ENCODE data around the gene CELA2A. TPM values are rescaled to one million over a fixed set of nuclear protein-coding genes. Genes with fewer than 3 reads are reported as not detected.
"Not testable (repeated sequence)": the region's sequence is repeated elsewhere in the genome, so short reads cannot be mapped to it uniquely, and the experiment has no call there.

Gene CELA2A
- total RNA-seq, 3 donors from 2014 or later (not counting 1 experiment from before 2014, with no cell fraction given), result not detected

DNA sequence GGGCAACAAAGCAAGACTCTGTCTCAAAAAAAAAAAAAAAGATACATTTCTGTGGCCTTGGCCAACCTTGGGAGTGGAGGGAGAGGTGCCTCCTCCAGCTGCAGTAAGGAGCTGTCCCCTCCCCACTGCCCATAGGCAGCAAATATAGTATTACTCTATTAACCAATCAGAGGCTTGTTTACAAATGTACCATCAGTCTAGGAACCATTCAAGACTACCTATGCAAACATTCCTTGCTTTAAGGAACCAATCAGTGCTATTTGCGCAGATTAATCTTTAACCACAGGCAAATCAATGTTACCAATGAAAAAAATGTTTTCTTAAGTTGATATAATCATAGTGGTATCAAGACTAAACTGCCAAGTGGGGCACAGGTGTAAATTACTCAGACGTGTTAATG is 1.1 kb downstream of the CELA2A start:
- WGBS (ENCODE audit: insufficient coverage), result 88% methylated on average over 1 of the region's 2 CpGs
- H3K4me1 Mint-ChIP-seq, result no peaks in the 10 kb centered on the region

DNA sequence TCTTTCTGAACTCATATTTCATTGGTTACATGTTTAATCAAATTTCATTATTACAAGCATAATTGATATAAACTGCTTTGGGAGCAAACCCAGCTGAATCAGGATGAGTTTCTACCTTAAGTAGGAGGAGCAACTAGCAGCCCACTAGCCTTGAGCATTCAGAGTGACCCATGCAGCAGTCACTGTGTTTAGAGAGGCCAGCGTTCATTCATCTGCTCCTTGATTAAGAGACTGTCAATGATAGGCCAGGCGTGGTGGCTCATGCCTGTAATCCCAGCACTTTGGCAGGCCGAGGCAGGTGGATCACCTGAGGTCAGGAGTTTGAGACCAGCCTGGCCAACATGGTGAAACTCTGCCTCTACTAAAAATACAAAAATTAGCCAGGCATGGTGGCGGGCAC is 1.9 kb downstream of the CELA2A start:
- H3K4me1 ChIP-seq (ENCODE audit: control insufficient read depth, insufficient read depth, low read length); ATAC-seq; H3K9me3 ChIP-seq (ENCODE audit: control insufficient read depth, insufficient read depth, low read length); H3K4me3 Mint-ChIP-seq; H3K27ac Mint-ChIP-seq; H3K9me3 Mint-ChIP-seq; H3K27me3 ChIP-seq (ENCODE audit: control insufficient read depth, insufficient read depth, low read length); intact Hi-C loops (cut with micrococcal nuclease); H3K36me3 ChIP-seq (ENCODE audit: control insufficient read depth, insufficient read depth, low read length); H3K36me3 Mint-ChIP-seq; H3K27me3 Mint-ChIP-seq (ENCODE audit: low read depth in 2 of 2); H3K4me3 ChIP-seq (ENCODE audit: low read length); H3K4me1 Mint-ChIP-seq; H3K27ac ChIP-seq (ENCODE audit: low read length); DNase-seq: not testable (repeated sequence)
- 93% methylated on average over 4 of the region's 4 CpGs for WGBS (ENCODE audit: insufficient coverage)

More for the DNA sequence above, 1.1 kb downstream of the CELA2A start:
- no peak overlapping the region for H3K4me3 Mint-ChIP-seq
- Histone ChIP-seq H3K36me3 (ENCODE audit: control insufficient read depth, insufficient read depth, low read length) (no peaks in the 10 kb centered on the region), H3K27me3 (ENCODE audit: control insufficient read depth, insufficient read depth, low read length) (no peaks in the 10 kb centered on the region), H3K27ac (ENCODE audit: low read length) (no peak overlapping the region), H3K4me3 (ENCODE audit: low read length) (no peak overlapping the region), H3K4me1 (ENCODE audit: control insufficient read depth, insufficient read depth, low read length) (no peaks in the 10 kb centered on the region), H3K9me3 (ENCODE audit: control insufficient read depth, insufficient read depth, low read length) (no peaks in the 10 kb centered on the region)
- intact Hi-C loops (cut with micrococcal nuclease), result no loop called here
- H3K9me3 Mint-ChIP-seq, result no peaks in the 10 kb centered on the region
- TF ChIP-seq, protein P1, sequence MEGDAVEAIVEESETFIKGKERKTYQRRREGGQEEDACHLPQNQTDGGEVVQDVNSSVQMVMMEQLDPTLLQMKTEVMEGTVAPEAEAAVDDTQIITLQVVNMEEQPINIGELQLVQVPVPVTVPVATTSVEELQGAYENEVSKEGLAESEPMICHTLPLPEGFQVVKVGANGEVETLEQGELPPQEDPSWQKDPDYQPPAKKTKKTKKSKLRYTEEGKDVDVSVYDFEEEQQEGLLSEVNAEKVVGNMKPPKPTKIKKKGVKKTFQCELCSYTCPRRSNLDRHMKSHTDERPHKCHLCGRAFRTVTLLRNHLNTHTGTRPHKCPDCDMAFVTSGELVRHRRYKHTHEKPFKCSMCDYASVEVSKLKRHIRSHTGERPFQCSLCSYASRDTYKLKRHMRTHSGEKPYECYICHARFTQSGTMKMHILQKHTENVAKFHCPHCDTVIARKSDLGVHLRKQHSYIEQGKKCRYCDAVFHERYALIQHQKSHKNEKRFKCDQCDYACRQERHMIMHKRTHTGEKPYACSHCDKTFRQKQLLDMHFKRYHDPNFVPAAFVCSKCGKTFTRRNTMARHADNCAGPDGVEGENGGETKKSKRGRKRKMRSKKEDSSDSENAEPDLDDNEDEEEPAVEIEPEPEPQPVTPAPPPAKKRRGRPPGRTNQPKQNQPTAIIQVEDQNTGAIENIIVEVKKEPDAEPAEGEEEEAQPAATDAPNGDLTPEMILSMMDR (IDR thresholded peaks at IDR 0.05), result no peak
- H3K27me3 Mint-ChIP-seq (ENCODE audit: low read depth in 2 of 2), result peaks cover 0 to 4% of the 10 kb centered on the region in 2 donors
- no peak for DNase-seq
- ATAC-seq, result no peak
- no peaks in the 10 kb centered on the region for H3K36me3 Mint-ChIP-seq
- H3K27ac Mint-ChIP-seq, result no peak overlapping the region

DNA sequence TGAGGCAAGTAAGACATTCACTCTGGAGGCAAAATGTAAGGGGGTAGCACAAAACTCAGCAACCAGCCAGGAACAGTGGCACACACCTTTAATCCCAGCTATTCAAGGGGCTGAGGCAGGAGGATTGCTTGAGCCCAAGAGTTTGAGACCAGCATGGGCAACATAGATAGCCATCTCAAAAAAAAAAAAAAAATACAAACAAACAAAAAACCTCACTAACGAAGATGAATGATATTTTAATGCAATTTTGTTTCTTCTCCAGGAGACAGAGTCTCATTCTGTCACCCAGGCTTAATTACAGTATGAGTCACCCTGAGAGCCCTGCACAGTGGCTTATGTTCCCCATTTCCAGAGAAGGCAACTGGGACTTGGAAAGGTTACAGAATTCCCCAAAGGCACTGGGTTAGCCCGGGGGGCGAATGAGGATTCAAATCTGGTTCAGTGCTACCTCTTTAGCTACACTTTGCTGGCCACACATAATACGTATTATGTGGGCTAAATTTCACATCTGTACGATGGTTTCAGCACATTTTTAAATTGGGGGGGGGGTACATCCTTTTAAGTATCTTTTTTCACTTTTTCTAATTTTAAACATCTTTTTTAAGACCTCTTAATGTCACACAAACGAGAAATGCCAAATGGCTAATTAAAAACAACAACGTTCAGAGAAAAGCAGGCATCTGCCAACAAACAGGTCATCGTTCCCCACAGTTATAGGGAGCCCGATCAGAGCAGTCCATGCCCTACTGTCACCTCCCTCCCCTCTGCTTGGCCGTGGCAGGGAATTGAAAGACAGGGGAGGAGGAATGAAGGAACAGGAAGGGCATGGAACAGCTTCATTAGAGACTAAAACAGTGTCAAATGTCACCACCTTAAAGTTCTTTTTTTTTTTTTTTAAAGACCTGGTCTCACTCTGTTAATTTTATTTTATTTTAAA is 3.5 kb downstream of the CELA2A start:
- TF ChIP-seq, protein P1 (IDR thresholded peaks at IDR 0.05), result no peak
- Mint-ChIP-seq H3K27me3 (ENCODE audit: low read depth in 2 of 2) (peaks cover 0 to 4% of the 10 kb centered on the region in 2 donors), H3K4me3 (no peak overlapping the region), H3K36me3 (no peaks in the 10 kb centered on the region), H3K4me1 (no peaks in the 10 kb centered on the region), H3K9me3 (no peaks in the 10 kb centered on the region), H3K27ac (no peak overlapping the region)
- DNase-seq, result no peak
- intact Hi-C loops (cut with micrococcal nuclease), result no loop called here
- no peak for ATAC-seq
- Histone ChIP-seq H3K9me3 (ENCODE audit: control insufficient read depth, insufficient read depth, low read length) (no peaks in the 10 kb centered on the region), H3K4me3 (ENCODE audit: low read length) (no peak overlapping the region), H3K27ac (ENCODE audit: low read length) (no peak overlapping the region), H3K27me3 (ENCODE audit: control insufficient read depth, insufficient read depth, low read length) (no peaks in the 10 kb centered on the region), H3K36me3 (ENCODE audit: control insufficient read depth, insufficient read depth, low read length) (no peaks in the 10 kb centered on the region), H3K4me1 (ENCODE audit: control insufficient read depth, insufficient read depth, low read length) (no peaks in the 10 kb centered on the region)
- WGBS (ENCODE audit: insufficient coverage), result 78% methylated on average over 10 of the region's 10 CpGs

DNA sequence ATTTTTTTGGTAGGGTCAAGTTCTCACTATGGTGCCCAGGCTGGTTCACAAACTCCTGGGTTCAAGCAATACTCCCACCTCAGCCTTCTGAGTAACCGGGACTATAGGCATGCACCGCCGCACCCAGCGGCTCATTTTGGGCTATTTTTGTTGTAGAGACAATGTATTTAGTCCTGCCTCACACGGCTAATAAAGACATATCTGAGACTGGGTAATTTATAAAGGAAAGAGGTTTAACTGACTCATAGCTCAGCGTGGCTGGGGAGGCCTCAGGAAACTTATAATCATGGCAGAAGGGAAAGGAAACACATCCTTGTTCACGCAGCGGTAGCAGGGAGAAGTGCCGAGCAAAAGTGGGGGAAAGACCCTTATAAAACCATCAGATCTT is 4.2 kb downstream of the CELA2A start:
- H3K4me1 ChIP-seq (ENCODE audit: control insufficient read depth, insufficient read depth, low read length), result no peaks in the 10 kb centered on the region
- no peak overlapping the region for H3K27ac ChIP-seq (ENCODE audit: low read length)
- no peaks in the 10 kb centered on the region for H3K27me3 ChIP-seq (ENCODE audit: control insufficient read depth, insufficient read depth, low read length)
- H3K4me3 ChIP-seq (ENCODE audit: low read length), result no peak overlapping the region
- Mint-ChIP-seq H3K4me3 (no peak overlapping the region), H3K9me3 (no peaks in the 10 kb centered on the region), H3K4me1 (no peaks in the 10 kb centered on the region), H3K27ac (no peak overlapping the region), H3K27me3 (ENCODE audit: low read depth in 2 of 2) (peaks cover 0 to 4% of the 10 kb centered on the region in 2 donors), H3K36me3 (no peaks in the 10 kb centered on the region)
- H3K36me3 ChIP-seq (ENCODE audit: control insufficient read depth, insufficient read depth, low read length), result no peaks in the 10 kb centered on the region
- no peak for ATAC-seq
- no peak for DNase-seq
- 82% methylated on average over 9 of the region's 9 CpGs for WGBS (ENCODE audit: insufficient coverage)
- no peaks in the 10 kb centered on the region for H3K9me3 ChIP-seq (ENCODE audit: control insufficient read depth, insufficient read depth, low read length)
- TF ChIP-seq, protein P1 (IDR thresholded peaks at IDR 0.05), result no peak
- intact Hi-C loops (cut with micrococcal nuclease), result no loop called here

DNA sequence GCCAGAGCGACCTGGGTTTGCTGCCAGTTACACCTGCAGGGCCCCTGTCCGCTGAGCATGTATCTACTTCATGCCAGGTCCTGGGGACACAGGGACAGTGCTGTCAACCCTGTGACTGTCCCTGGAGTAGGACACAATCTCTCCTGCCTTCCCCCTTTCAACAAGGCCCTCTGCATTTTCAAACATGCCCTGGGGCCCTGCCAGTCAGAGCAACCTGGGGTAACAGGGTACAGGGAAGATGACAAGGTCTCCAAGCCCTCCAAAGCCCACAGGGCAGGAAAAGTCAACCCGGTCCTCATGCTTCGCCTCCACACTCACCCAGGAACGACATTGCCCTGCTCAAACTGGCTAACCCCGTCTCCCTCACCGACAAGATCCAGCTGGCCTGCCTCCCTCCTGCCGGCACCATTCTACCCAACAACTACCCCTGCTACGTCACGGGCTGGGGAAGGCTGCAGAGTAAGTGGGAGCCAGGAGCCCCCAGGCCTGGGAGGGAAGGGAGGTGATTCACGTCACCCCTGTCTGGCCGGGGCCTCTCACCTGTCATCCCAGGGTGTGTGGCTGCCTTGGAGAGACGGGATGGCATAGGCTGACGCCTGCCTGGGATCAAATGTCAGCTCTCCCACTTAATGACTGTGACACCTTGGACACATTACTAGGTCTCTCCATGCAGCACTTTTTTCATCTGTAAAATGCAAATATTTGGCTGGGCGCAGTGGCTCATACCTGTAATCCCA is 6.7 kb downstream of the CELA2A start:
- H3K36me3 ChIP-seq (ENCODE audit: control insufficient read depth, insufficient read depth, low read length); H3K9me3 ChIP-seq (ENCODE audit: control insufficient read depth, insufficient read depth, low read length); intact Hi-C loops (cut with micrococcal nuclease); ATAC-seq; H3K27me3 Mint-ChIP-seq (ENCODE audit: low read depth in 2 of 2); H3K4me3 Mint-ChIP-seq; H3K36me3 Mint-ChIP-seq; DNase-seq; H3K4me3 ChIP-seq (ENCODE audit: low read length); H3K27me3 ChIP-seq (ENCODE audit: control insufficient read depth, insufficient read depth, low read length); H3K4me1 ChIP-seq (ENCODE audit: control insufficient read depth, insufficient read depth, low read length); H3K27ac ChIP-seq (ENCODE audit: low read length); H3K4me1 Mint-ChIP-seq; H3K9me3 Mint-ChIP-seq; H3K27ac Mint-ChIP-seq: not testable (repeated sequence)
- 86% methylated on average over 9 of the region's 15 CpGs for WGBS (ENCODE audit: insufficient coverage)
